Trophoblast cell (in vitro differentiated cells and primary cell): Measurements from ENCODE around the gene OTOP3.

ENCODE experiments used
- DNase-seq, 2 donors: peaks; one replicate each; pipeline ENCODE4 v3.0.0-alpha.2; 2016
- H2AFZ ChIP-seq: 2 replicates; pipeline ENCODE4 v1.6.1; 2013; ENCODE audit warnings: low read length, moderate library complexity, mild to moderate bottlenecking; ENCODE audit not compliant: insufficient read depth, poor library complexity
- H2AK5ac ChIP-seq: 2 replicates; pipeline ENCODE4 v1.6.1; 2013; ENCODE audit warnings: mild to moderate bottlenecking, low read length
- H2BK120ac ChIP-seq: 2 replicates; pipeline ENCODE4 v1.6.1; 2013; ENCODE audit warnings: low read length, mild to moderate bottlenecking, moderate library complexity; ENCODE audit not compliant: insufficient read depth, poor library complexity
- H2BK12ac ChIP-seq: 2 replicates; pipeline ENCODE4 v1.6.1; 2013; ENCODE audit warnings: mild to moderate bottlenecking, low read length, moderate library complexity
- H2BK5ac ChIP-seq: 2 replicates; pipeline ENCODE4 v1.6.1; 2013; ENCODE audit warnings: low read length, low read depth, moderate library complexity, mild to moderate bottlenecking; ENCODE audit not compliant: poor library complexity
- H3K14ac ChIP-seq: 2 replicates; pipeline ENCODE4 v1.6.1; 2013; ENCODE audit warnings: mild to moderate bottlenecking, low read length
- H3K18ac ChIP-seq: 2 replicates; pipeline ENCODE4 v1.6.1; 2013; ENCODE audit warnings: mild to moderate bottlenecking, low read length
- H3K23ac ChIP-seq: 2 replicates; pipeline ENCODE4 v1.6.1; 2013; ENCODE audit warnings: low read length
- H3K27ac ChIP-seq: 2 replicates; pipeline ENCODE4 v1.5.1; 2013; ENCODE audit warnings: low read depth, mild to moderate bottlenecking, inconsistent platforms, low read length, moderate library complexity
- H3K27me3 ChIP-seq: 2 replicates; pipeline ENCODE4 v1.6.1; 2013; ENCODE audit warnings: inconsistent platforms, mild to moderate bottlenecking, low read length, moderate library complexity; ENCODE audit not compliant: insufficient read depth
- H3K36me3 ChIP-seq, 2 experiments: 1 replicate in 1 of 2; 2 replicates in 1 of 2; pipeline ENCODE4 v1.6.1; 2013; ENCODE audit warnings: low read length in 2 of 2, mild to moderate bottlenecking in 2 of 2, moderate library complexity in 1 of 2; ENCODE audit not compliant: insufficient read depth in 2 of 2, control insufficient read depth in 1 of 2
- H3K4ac ChIP-seq: 2 replicates; pipeline ENCODE4 v1.6.1; 2013; ENCODE audit warnings: low read depth, mild to moderate bottlenecking, low read length, moderate library complexity
- H3K4me1 ChIP-seq, 2 experiments: 1 replicate in 1 of 2; 2 replicates in 1 of 2; pipeline ENCODE4 v1.6.1; 2013; ENCODE audit warnings: low read length in 2 of 2, mild to moderate bottlenecking in 2 of 2, moderate library complexity in 1 of 2; ENCODE audit not compliant: insufficient read depth in 2 of 2, control insufficient read depth in 1 of 2
- H3K4me2 ChIP-seq: 2 replicates; pipeline ENCODE4 v1.6.1; 2013; ENCODE audit warnings: inconsistent platforms, mild to moderate bottlenecking, low read length, moderate library complexity
- H3K4me3 ChIP-seq: 2 replicates; pipeline ENCODE4 v1.5.1; 2013; ENCODE audit warnings: mild to moderate bottlenecking, low read depth, low read length, inconsistent platforms
- H3K79me1 ChIP-seq: one replicate; pipeline ENCODE4 v1.6.1; 2013; ENCODE audit warnings: low read length
- H3K79me2 ChIP-seq: 2 replicates; pipeline ENCODE4 v1.6.1; 2013; ENCODE audit warnings: low read length, mild to moderate bottlenecking; ENCODE audit not compliant: control insufficient read depth, insufficient read depth, poor library complexity
- H3K9ac ChIP-seq: 2 replicates; pipeline ENCODE4 v1.6.1; 2013; ENCODE audit warnings: mild to moderate bottlenecking, low read length
- H3K9me3 ChIP-seq: 2 replicates; pipeline ENCODE4 v1.6.1; 2013; ENCODE audit warnings: low read depth, mild to moderate bottlenecking, control low read depth, inconsistent platforms, low read length; ENCODE audit not compliant: insufficient read depth
- H4K12ac ChIP-seq: 2 replicates; pipeline ENCODE4 v1.6.1; 2013; ENCODE audit warnings: low read depth, mild to moderate bottlenecking, low read length, moderate library complexity
- H4K8ac ChIP-seq: 2 replicates; pipeline ENCODE4 v1.6.1; 2013; ENCODE audit warnings: low read depth, mild to moderate bottlenecking, low read length, moderate library complexity
- H4K91ac ChIP-seq: one replicate; pipeline ENCODE4 v1.6.1; 2013; ENCODE audit warnings: low read depth, mild to moderate bottlenecking, low read length, moderate library complexity
- WGBS: extraction: QIAGEN DNeasy Blood & Tissue Kit; methylation state at CpG from one replicate; pipeline ENCODE4 v1.1.7; 2013; ENCODE audit warnings: missing lambda C conversion rate; ENCODE audit not compliant: insufficient read length, insufficient coverage; ENCODE audit errors: extremely low coverage; 5-methylcytosine and 5-hydroxymethylcytosine counted together

Gene OTOP3

GRCh38 chr17:74921769-74922168 is 13.9 kb upstream of the OTOP3 start:
- peaks cover 34% of the 10 kb centered on the region for H3K27me3 ChIP-seq
- no peak overlapping the region for H3K23ac ChIP-seq
- H3K4me2 ChIP-seq, result no peak overlapping the region
- H3K4ac ChIP-seq, result no peak overlapping the region
- DNase-seq, result no peak
- H4K12ac ChIP-seq, result no peak overlapping the region
- H3K4me3 ChIP-seq, result no peak overlapping the region
- H3K9me3 ChIP-seq, result peaks cover 15% of the 10 kb centered on the region
- no peak overlapping the region for H2BK5ac ChIP-seq
- H4K8ac ChIP-seq, result no peak overlapping the region
- no peak overlapping the region for H2BK12ac ChIP-seq
- no peaks in the 10 kb centered on the region for H3K79me1 ChIP-seq
- H3K79me2 ChIP-seq, result no peaks in the 10 kb centered on the region
- no peak overlapping the region for H4K91ac ChIP-seq
- H3K4me1 ChIP-seq, result no peaks in the 10 kb centered on the region
- no peaks in the 10 kb centered on the region for H3K36me3 ChIP-seq
- H3K9ac ChIP-seq, result no peak overlapping the region
- no peak overlapping the region for H3K27ac ChIP-seq
- H3K14ac ChIP-seq, result no peak overlapping the region
- no peak overlapping the region for H2AK5ac ChIP-seq
- H2BK120ac ChIP-seq, result no peak overlapping the region
- no peak overlapping the region for H2AFZ ChIP-seq
- no peak overlapping the region for H3K18ac ChIP-seq
- no CpG with 5 or more reads among the region's 2 CpGs for WGBS

GRCh38 chr17:74922172-74922571 is 13.5 kb upstream of the OTOP3 start:
- no peak for DNase-seq
- Histone ChIP-seq H3K79me2 (no peaks in the 10 kb centered on the region), H3K27ac (no peak overlapping the region), H4K8ac (no peak overlapping the region), H2AK5ac (no peak overlapping the region), H3K4me2 (no peak overlapping the region), H3K4me3 (no peak overlapping the region), H4K12ac (no peak overlapping the region), H3K4ac (no peak overlapping the region), H2BK5ac (no peak overlapping the region), H3K18ac (no peak overlapping the region), H3K79me1 (no peaks in the 10 kb centered on the region), H3K14ac (no peak overlapping the region), H4K91ac (no peak overlapping the region), H3K4me1 (no peaks in the 10 kb centered on the region), H2BK120ac (no peak overlapping the region), H3K36me3 (no peaks in the 10 kb centered on the region), H3K9ac (no peak overlapping the region), H2AFZ (no peak overlapping the region), H3K9me3 (peaks cover 13% of the 10 kb centered on the region), H3K23ac (no peak overlapping the region), H3K27me3 (peaks cover 34% of the 10 kb centered on the region), H2BK12ac (no peak overlapping the region)
- no CpG with 5 or more reads among the region's 6 CpGs for WGBS

GRCh38 chr17:74922694-74923537 is 12.8 kb upstream of the OTOP3 start, which contains the start of gene USH1G:
USH1G (minus strand) TSS chr17:74923255; CDS start chr17:74923073, 182 bp downstream.
- H2BK5ac ChIP-seq, result no peak within 1 kb of the TSS
- WGBS, result no CpG with 5 or more reads among the region's 57 CpGs
- no peak within 1 kb of the TSS for H2BK12ac ChIP-seq
- H3K27ac ChIP-seq, result no peak within 1 kb of the TSS
- no peaks in the 10 kb centered on the region for H3K79me1 ChIP-seq
- H2AK5ac ChIP-seq, result no peak within 1 kb of the TSS
- H4K12ac ChIP-seq, result no peak within 1 kb of the TSS
- no peak within 1 kb of the TSS for H2BK120ac ChIP-seq
- H3K14ac ChIP-seq, result no peak within 1 kb of the TSS
- DNase-seq, result peak in 1 of 2 donors; percentile 8
- no peak within 1 kb of the TSS for H3K9ac ChIP-seq
- H3K18ac ChIP-seq, result no peak within 1 kb of the TSS
- H4K91ac ChIP-seq, result no peak within 1 kb of the TSS
- no peak within 1 kb of the TSS for H4K8ac ChIP-seq
- no peak within 1 kb of the TSS for H3K23ac ChIP-seq
- no peaks in the 10 kb centered on the region for H3K36me3 ChIP-seq
- H3K4me3 ChIP-seq, result peak within 1 kb of the TSS; percentile 25
- H2AFZ ChIP-seq, result no peak within 1 kb of the TSS
- H3K27me3 ChIP-seq, result peaks cover 34% of the 10 kb centered on the region
- no peaks in the 10 kb centered on the region for H3K4me1 ChIP-seq
- no peak within 1 kb of the TSS for H3K4ac ChIP-seq
- H3K9me3 ChIP-seq, result peaks cover 13% of the 10 kb centered on the region
- H3K4me2 ChIP-seq, result peak within 1 kb of the TSS; percentile 48
- no peaks in the 10 kb centered on the region for H3K79me2 ChIP-seq

- H3K4ac ChIP-seq, result no peak overlapping the region
- peak overlapping the region; percentile 48 for H3K4me2 ChIP-seq
- no peak overlapping the region for H2AFZ ChIP-seq
- H2BK12ac ChIP-seq, result no peak overlapping the region
- no peak overlapping the region for H2BK120ac ChIP-seq
- no peaks in the 10 kb centered on the region for H3K79me2 ChIP-seq
- no peak overlapping the region for H3K14ac ChIP-seq
- no peak overlapping the region for H2AK5ac ChIP-seq
- no peaks in the 10 kb centered on the region for H3K79me1 ChIP-seq
- H3K27me3 ChIP-seq, result peaks cover 34% of the 10 kb centered on the region
- no peak overlapping the region for H4K91ac ChIP-seq
- WGBS, result no CpG with 5 or more reads among the region's 59 CpGs
- no peak overlapping the region for H3K23ac ChIP-seq
- no peaks in the 10 kb centered on the region for H3K4me1 ChIP-seq
- H3K9me3 ChIP-seq, result peaks cover 13% of the 10 kb centered on the region
- H3K27ac ChIP-seq, result no peak overlapping the region
- DNase-seq, result peak; percentile 36 to 81
- H3K36me3 ChIP-seq, result no peaks in the 10 kb centered on the region
- no peak overlapping the region for H3K18ac ChIP-seq
- H2BK5ac ChIP-seq, result no peak overlapping the region
- no peak overlapping the region for H4K12ac ChIP-seq
- H4K8ac ChIP-seq, result no peak overlapping the region
- no peak overlapping the region for H3K4me3 ChIP-seq
- H3K9ac ChIP-seq, result no peak overlapping the region
Measured at GRCh38 chr17:74923538-74924249, 12.0 kb upstream of the OTOP3 start.
